ENCODE measurements around the gene TTLL13.

- TF ChIP-seq, protein P1, sequence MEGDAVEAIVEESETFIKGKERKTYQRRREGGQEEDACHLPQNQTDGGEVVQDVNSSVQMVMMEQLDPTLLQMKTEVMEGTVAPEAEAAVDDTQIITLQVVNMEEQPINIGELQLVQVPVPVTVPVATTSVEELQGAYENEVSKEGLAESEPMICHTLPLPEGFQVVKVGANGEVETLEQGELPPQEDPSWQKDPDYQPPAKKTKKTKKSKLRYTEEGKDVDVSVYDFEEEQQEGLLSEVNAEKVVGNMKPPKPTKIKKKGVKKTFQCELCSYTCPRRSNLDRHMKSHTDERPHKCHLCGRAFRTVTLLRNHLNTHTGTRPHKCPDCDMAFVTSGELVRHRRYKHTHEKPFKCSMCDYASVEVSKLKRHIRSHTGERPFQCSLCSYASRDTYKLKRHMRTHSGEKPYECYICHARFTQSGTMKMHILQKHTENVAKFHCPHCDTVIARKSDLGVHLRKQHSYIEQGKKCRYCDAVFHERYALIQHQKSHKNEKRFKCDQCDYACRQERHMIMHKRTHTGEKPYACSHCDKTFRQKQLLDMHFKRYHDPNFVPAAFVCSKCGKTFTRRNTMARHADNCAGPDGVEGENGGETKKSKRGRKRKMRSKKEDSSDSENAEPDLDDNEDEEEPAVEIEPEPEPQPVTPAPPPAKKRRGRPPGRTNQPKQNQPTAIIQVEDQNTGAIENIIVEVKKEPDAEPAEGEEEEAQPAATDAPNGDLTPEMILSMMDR (IDR thresholded peaks at IDR 0.05): no peak
- TF ChIP-seq POLR2A (IDR thresholded peaks at IDR 0.05): no peak
Measured at GRCh38 chr15:90203922-90204321, 45.4 kb upstream of the TTLL13 start.
